Measurements from ENCODE around the gene BABAM2. TPM values are rescaled to one million over a fixed set of nuclear protein-coding genes. Genes with fewer than 3 reads are reported as not detected.

BABAM2 gene
- total RNA-seq, 4 donors from 2014 or later = 24.3 to 46.1 (median 44.5) TPM

DNA sequence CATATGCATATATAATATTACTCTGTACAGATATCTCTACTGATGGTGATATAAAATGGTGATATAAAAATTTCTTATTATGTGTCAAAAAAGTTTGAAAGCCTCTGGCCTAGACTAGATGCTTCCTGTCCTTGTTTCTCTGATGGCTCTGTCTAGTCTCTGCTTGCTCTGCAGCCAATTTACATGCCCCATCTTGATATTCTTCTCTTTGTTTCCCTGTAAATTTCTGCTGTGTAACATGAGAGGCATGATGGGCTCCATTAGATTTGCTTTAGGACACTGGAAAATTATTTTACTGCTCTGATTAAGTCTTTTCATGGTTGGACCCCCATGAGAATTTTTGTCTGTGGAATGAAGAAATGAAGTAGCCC lies 24.3 kb downstream of the BABAM2 start:
- TF ChIP-seq CTCF (IDR thresholded peaks at IDR 0.05) (no peak), POLR2A (IDR thresholded peaks at IDR 0.05) (no peak), EP300 (IDR thresholded peaks at IDR 0.05) (no peak)
- H3K27ac ChIP-seq = peak overlapping the region; percentile 52 to 80 (median 67)

GRCh38 chr2:27915191-27915590 lies 24.7 kb downstream of the BABAM2 start:
- Histone ChIP-seq H3K4me1 (peaks cover 0 to 50% (median 21%) of the 10 kb centered on the region in 4 donors), H3K27me3 (no peaks in the 10 kb centered on the region), H3K36me3 (no peaks in the 10 kb centered on the region), H3K27ac (peak overlapping the region; percentile 52 to 80 (median 67)), H3K9me3 (no peaks in the 10 kb centered on the region), H3K4me3 (no peak overlapping the region)
- WGBS, 2 donors = 40 to 43% methylated on average over 5 of the region's 5 CpGs
- DNase-seq (ENCODE audit: low spot score in 2 of 2) = no peak
- no peak for TF ChIP-seq CTCF (IDR thresholded peaks at IDR 0.05)
- TF ChIP-seq EP300 (IDR thresholded peaks at IDR 0.05) = peak; percentile 79 to 83

More for the DNA sequence above, 24.3 kb downstream of the BABAM2 start:
- Histone ChIP-seq H3K27me3 (no peaks in the 10 kb centered on the region), H3K4me3 (no peak overlapping the region), H3K4me1 (peaks cover 0 to 47% (median 21%) of the 10 kb centered on the region in 4 donors), H3K36me3 (no peaks in the 10 kb centered on the region), H3K9me3 (no peaks in the 10 kb centered on the region)
- DNase-seq (ENCODE audit: low spot score in 2 of 2) = no peak

DNA sequence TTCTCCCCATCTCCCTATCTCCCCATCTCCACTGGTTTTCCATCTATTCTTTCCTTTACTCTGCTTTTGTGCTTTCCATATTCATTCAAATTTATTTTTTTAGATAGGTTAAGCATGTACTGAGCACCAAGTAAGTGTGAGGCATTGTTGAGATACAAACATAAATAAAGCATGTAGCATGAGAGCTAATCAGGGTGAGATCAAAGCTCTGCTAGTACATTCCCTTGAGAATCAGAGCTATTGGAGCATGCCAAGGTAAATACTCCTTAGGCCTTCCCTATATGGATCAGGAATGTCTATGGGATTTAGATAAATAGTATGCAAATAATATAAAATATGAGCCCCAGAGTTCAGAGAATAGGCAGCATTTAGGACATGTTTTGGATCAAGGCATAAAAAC lies 25.3 kb downstream of the BABAM2 start:
- no peak for TF ChIP-seq POLR2A (IDR thresholded peaks at IDR 0.05)
- no peak for TF ChIP-seq EP300 (IDR thresholded peaks at IDR 0.05)
- H3K27ac ChIP-seq = peak overlapping the region; percentile 11 to 80 (median 54)
- no peaks in the 10 kb centered on the region for H3K27me3 ChIP-seq
- no peaks in the 10 kb centered on the region for H3K36me3 ChIP-seq
- H3K9me3 ChIP-seq = no peaks in the 10 kb centered on the region
- H3K4me1 ChIP-seq = peaks cover 0 to 57% (median 22%) of the 10 kb centered on the region in 4 donors
- no peak overlapping the region for H3K4me3 ChIP-seq
- no peak for DNase-seq (ENCODE audit: low spot score in 2 of 2)

GRCh38 chr2:27916293-27916995 lies 25.9 kb downstream of the BABAM2 start:
- peak overlapping the region in 3 of 4 donors; percentile 11 to 80 (median 79) for H3K27ac ChIP-seq
- no peaks in the 10 kb centered on the region for H3K27me3 ChIP-seq
- H3K4me3 ChIP-seq = no peak overlapping the region
- WGBS, 2 donors = 55 to 60% methylated on average over 1 of the region's 1 CpG
- TF ChIP-seq POLR2A (IDR thresholded peaks at IDR 0.05) = no peak
- no peak for TF ChIP-seq EP300 (IDR thresholded peaks at IDR 0.05)
- TF ChIP-seq CTCF (IDR thresholded peaks at IDR 0.05) = no peak
- no peaks in the 10 kb centered on the region for H3K9me3 ChIP-seq
- DNase-seq (ENCODE audit: low spot score in 2 of 2) = no peak
- H3K4me1 ChIP-seq = peaks cover 0 to 58% (median 23%) of the 10 kb centered on the region in 4 donors
- H3K36me3 ChIP-seq = no peaks in the 10 kb centered on the region

DNA sequence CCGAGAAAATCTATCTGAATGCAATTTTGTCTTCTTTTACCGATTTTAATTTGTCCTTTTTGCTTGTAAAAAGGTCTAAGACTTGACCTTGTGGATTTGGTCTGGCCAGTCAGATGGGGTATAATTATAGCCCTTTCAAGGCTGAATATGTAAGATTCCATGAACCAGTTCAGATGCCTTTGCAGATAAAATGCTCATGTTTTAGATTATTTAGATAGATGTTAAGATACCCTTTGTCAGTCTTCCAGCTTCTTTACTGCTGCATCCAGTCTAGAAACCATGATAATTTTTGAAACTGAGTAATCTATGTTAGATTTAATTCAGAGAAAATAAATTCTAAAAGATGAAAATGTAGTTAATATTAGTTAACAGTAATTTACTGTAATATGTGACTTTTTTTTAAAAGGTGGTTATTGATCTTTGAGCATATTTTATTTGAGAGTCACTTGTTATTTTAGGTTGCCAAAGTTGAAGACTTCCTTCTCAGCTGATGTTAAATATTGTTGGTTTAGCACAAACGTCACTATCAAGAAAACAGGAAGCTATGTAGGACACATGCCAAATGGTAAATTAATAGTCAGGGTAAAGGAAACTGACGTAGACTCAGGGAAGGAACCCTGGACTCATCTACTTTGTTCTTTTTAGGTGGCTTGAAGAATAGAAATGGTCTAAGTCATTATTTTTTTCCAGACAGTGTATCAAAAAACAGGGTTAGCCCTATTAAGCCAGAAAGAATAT lies 29.8 kb downstream of the BABAM2 start:
- H3K4me1 ChIP-seq = peaks cover 0 to 28% (median 13%) of the 10 kb centered on the region in 4 donors
- H3K36me3 ChIP-seq = peaks cover 0 to under 1% (median 0%) of the 10 kb centered on the region in 3 donors
- TF ChIP-seq EP300 (IDR thresholded peaks at IDR 0.05) = peak; percentile 72 to 83
- TF ChIP-seq POLR2A (IDR thresholded peaks at IDR 0.05) = no peak
- DNase-seq (ENCODE audit: low spot score in 2 of 2) = no peak
- H3K27ac ChIP-seq = peak overlapping the region in 2 of 4 donors; percentile 63 to 76
- H3K4me3 ChIP-seq = no peak overlapping the region
- WGBS, 2 donors = 26 to 46% methylated on average over 4 of the region's 4 CpGs
- H3K9me3 ChIP-seq = no peaks in the 10 kb centered on the region
- no peaks in the 10 kb centered on the region for H3K27me3 ChIP-seq

GRCh38 chr2:27921424-27921823 lies 30.9 kb downstream of the BABAM2 start:
- peaks cover 0 to 17% (median 4%) of the 10 kb centered on the region in 4 donors for H3K4me1 ChIP-seq
- H3K27me3 ChIP-seq = no peaks in the 10 kb centered on the region
- H3K36me3 ChIP-seq = peaks cover 0 to 12% (median 0%) of the 10 kb centered on the region in 3 donors
- H3K4me3 ChIP-seq = no peak overlapping the region
- H3K27ac ChIP-seq = peak overlapping the region in 1 of 4 donors; percentile 76
- H3K9me3 ChIP-seq = no peaks in the 10 kb centered on the region
- no peak for DNase-seq (ENCODE audit: low spot score in 2 of 2)
- TF ChIP-seq EP300 (IDR thresholded peaks at IDR 0.05) = no peak
- no peak for TF ChIP-seq CTCF (IDR thresholded peaks at IDR 0.05)
- TF ChIP-seq POLR2A (IDR thresholded peaks at IDR 0.05) = no peak
- WGBS, 2 donors = 96 to 99% methylated on average over 2 of the region's 2 CpGs
